Bronchial epithelial cell (primary cell): Measurements from ENCODE around the gene ZIC1. TPM values are rescaled to one million over a fixed set of nuclear protein-coding genes. Genes with fewer than 3 reads are reported as not detected.

Experiments used
- DNase-seq: peaks from one replicate; pipeline ENCODE4 v3.0.0-alpha.2; 2010; ENCODE audit warnings: low read depth
- FAIRE-seq: peaks from 2 replicates; lab custom pipeline; 2011; peaks lifted over from hg19 to GRCh38; lab: Jason Lieb, UNC
- H3K27me3 ChIP-seq: 2 replicates; pipeline ENCODE4 v1.5.1; 2011; ENCODE audit warnings: low read length; ENCODE audit not compliant: control insufficient read depth, insufficient read depth
- H3K36me3 ChIP-seq: 2 replicates; pipeline ENCODE4 v1.5.1; 2011; ENCODE audit warnings: low read length; ENCODE audit not compliant: control insufficient read depth, insufficient read depth
- H3K4me3 ChIP-seq: 2 replicates; pipeline ENCODE4 v1.5.1; 2011; ENCODE audit warnings: mild to moderate bottlenecking, low read depth, low read length, control low read depth
- total RNA-seq: library from RNA; depleted of rRNA; stranded (reverse); fragments of >200 nt; gene quantifications from 2 replicates; pipeline ENCODE4 v1.2.1, GENCODE V29; 2014
- TF ChIP-seq, protein P1 (sequence below): IDR thresholded peaks from 2 replicates; pipeline ENCODE4 v1.5.1; 2011; ENCODE audit warnings: mild to moderate bottlenecking, moderate library complexity, low read length, control low read depth, inconsistent platforms; ENCODE audit not compliant: insufficient read depth, severe bottlenecking

ZIC1 gene
- total RNA-seq, 1 donor from 2014 or later = not detected

DNA sequence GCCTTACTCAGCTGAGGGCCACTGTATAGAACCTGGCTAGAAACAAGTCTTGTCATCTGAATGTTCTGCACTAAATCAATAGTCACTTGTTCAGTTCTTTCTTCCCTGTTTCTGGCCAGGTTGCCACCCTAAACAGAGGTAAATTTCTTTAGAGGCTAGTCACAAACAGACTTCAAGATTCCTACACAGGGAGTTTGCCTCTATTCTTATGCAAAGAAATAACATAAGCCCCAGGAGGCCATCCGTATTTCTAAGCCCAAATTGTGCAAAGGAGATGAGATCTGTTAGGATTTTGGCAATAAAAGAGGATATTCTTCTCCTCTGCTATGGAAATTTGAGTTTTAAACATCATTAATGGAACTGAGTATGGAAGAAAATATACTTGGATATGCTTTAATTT, 7.7 kb upstream of the ZIC1 start:
- TF ChIP-seq, protein P1, sequence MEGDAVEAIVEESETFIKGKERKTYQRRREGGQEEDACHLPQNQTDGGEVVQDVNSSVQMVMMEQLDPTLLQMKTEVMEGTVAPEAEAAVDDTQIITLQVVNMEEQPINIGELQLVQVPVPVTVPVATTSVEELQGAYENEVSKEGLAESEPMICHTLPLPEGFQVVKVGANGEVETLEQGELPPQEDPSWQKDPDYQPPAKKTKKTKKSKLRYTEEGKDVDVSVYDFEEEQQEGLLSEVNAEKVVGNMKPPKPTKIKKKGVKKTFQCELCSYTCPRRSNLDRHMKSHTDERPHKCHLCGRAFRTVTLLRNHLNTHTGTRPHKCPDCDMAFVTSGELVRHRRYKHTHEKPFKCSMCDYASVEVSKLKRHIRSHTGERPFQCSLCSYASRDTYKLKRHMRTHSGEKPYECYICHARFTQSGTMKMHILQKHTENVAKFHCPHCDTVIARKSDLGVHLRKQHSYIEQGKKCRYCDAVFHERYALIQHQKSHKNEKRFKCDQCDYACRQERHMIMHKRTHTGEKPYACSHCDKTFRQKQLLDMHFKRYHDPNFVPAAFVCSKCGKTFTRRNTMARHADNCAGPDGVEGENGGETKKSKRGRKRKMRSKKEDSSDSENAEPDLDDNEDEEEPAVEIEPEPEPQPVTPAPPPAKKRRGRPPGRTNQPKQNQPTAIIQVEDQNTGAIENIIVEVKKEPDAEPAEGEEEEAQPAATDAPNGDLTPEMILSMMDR = no peak
- Histone ChIP-seq H3K4me3 (no peak overlapping the region), H3K36me3 (no peaks in the 10 kb centered on the region), H3K27me3 (peaks cover 40% of the 10 kb centered on the region)
- no peak for FAIRE-seq
- no peak for DNase-seq

DNA sequence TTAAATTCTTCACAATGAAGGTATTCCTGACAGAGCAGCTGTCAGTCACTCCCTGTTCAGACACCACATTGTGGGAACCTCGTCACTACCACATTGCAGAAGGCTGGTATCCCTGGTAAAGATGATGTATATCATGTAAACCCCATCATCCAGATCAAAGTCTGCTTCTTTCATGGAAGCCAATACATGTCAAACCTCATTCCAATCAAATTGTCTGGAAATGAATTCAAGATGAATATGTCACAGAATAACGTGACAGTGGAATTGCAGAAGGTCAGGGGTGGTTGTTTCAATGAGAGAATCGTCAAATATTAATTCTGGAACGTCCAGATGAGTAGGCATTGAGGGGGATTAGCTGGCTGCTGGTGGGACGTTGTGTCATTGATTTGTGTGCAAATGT, 7.0 kb upstream of the ZIC1 start:
- FAIRE-seq (no peak), DNase-seq (no peak)
- Histone ChIP-seq H3K4me3 (no peak overlapping the region), H3K27me3 (peaks cover 39% of the 10 kb centered on the region), H3K36me3 (no peaks in the 10 kb centered on the region)
- TF ChIP-seq, protein P1 = no peak

DNA sequence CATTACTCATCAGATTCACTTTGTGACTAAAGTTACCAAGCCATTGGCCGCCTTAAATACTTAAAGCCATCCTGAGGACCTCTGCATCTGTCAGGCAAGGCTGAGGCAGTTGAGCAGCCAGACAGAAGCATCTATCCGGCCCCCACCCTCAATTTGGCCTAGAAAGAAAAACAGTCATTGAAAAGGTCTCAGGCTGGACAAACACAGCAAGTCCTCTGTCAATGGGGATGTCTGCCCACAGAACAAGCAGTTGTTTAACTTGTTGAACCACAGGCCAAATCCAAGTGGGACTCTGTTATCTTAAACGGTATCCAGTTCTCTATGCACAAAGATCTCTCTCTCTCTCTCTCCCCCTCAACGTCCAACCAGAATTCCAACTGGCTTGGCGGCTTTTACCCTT, 5.7 kb upstream of the ZIC1 start:
- Histone ChIP-seq H3K36me3 (no peaks in the 10 kb centered on the region), H3K27me3 (peaks cover 40% of the 10 kb centered on the region), H3K4me3 (no peak overlapping the region)
- FAIRE-seq = no peak
- TF ChIP-seq, protein P1 = no peak
- DNase-seq = no peak

DNA sequence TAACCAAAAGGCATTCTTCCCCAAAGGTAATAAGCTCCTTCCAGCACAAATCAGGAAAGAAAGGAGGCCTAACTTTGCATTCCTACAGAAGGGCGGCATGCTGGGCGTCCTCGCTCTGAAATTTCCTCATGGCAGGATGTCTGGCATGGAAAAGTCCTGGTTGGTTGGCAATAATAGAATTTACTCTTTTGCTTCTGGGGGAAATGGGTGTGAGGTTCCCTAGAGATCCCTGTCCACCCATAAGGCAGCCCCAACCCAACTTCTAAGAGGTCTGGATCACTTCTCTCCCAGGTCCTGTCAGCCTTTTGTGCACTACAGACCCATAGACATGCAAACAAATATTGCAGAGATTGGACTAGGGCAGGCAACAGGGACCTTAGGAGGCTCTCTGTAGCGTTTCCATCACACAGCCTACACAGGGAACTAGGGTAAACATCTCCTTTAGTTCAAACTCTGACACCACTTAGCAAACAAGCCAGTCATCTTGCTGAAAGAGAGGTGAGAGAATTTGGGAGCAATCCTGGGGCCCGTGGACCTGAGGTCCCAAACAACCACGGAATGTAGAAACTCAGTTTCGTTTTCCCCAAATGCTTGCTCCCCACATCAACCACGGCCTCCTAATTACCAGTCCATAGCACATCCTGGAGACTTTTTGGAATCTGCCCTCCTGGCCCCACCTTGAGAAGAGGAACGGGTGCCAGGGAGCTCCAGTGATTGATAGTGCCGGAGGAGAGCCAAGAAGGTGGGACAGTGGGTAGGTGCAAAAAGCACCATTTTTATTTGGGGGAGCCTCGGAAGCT, 5.0 kb upstream of the ZIC1 start:
- H3K4me3 ChIP-seq = no peak overlapping the region
- peaks cover 45% of the 10 kb centered on the region for H3K27me3 ChIP-seq
- H3K36me3 ChIP-seq = no peaks in the 10 kb centered on the region
- TF ChIP-seq, protein P1 = no peak
- no peak for FAIRE-seq
- DNase-seq = no peak

GRCh38 chr3:147404800-147405230, 4.3 kb upstream of the ZIC1 start:
- TF ChIP-seq, protein P1 = no peak
- H3K4me3 ChIP-seq = no peak overlapping the region
- peaks cover 50% of the 10 kb centered on the region for H3K27me3 ChIP-seq
- DNase-seq = no peak
- no peak for FAIRE-seq
- H3K36me3 ChIP-seq = no peaks in the 10 kb centered on the region
